ENCODE data around the gene ADRA2B. TPM values are rescaled to one million over a fixed set of nuclear protein-coding genes. Genes with fewer than 3 reads are reported as not detected.

ADRA2B gene
- total RNA-seq, 1 donor from 2014 or later, result not detected

DNA sequence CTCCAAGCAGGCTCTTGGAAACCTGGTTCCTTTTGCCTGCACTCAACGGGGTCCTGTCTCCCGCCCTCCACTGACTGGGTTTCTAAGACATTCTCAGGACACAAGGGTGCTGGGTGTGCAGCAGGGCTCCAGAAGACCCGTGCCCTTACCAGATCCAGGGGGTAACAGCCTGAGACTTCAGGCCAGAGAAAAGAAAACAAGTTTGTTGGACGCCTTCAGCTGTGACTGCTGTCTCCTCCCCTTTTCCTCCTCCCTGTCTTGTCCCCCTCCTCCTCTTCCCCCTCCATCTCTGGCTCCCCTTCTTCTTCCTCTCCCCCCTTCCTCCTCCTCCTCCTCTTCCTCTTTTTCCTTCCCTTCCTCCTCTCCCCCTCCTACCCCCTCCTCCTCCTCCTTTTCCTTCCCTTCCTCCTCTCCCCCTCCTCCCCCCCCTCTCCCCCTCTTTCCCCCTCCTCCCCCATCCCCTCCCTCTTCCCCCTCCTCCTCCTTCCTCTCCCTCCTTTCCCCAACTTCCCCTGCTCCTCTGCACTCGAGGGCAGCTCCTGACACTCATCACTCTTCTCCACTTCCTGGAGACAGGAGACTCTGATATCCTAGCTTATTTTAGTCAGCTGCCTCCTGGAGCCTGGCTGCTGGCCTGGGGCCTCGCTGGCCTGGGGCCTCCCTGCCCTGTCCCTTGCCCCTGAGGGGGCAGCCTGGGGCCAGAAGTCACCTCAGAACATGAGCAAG is 12.4 kb downstream of the ADRA2B start:
- DNase-seq (ENCODE audit: low read depth), result no peak
- Histone ChIP-seq H3K4me3 (ENCODE audit: low read depth, low read length) (no peak overlapping the region), H3K27me3 (ENCODE audit: control insufficient read depth, insufficient read depth, low read length) (no peaks in the 10 kb centered on the region), H3K36me3 (ENCODE audit: control insufficient read depth, insufficient read depth, low read length) (no peaks in the 10 kb centered on the region)
- TF ChIP-seq, protein P1, sequence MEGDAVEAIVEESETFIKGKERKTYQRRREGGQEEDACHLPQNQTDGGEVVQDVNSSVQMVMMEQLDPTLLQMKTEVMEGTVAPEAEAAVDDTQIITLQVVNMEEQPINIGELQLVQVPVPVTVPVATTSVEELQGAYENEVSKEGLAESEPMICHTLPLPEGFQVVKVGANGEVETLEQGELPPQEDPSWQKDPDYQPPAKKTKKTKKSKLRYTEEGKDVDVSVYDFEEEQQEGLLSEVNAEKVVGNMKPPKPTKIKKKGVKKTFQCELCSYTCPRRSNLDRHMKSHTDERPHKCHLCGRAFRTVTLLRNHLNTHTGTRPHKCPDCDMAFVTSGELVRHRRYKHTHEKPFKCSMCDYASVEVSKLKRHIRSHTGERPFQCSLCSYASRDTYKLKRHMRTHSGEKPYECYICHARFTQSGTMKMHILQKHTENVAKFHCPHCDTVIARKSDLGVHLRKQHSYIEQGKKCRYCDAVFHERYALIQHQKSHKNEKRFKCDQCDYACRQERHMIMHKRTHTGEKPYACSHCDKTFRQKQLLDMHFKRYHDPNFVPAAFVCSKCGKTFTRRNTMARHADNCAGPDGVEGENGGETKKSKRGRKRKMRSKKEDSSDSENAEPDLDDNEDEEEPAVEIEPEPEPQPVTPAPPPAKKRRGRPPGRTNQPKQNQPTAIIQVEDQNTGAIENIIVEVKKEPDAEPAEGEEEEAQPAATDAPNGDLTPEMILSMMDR (IDR thresholded peaks at IDR 0.05; ENCODE audit: insufficient read depth, low read length, severe bottlenecking), result no peak
- no peak for FAIRE-seq

- TF ChIP-seq, protein P1 (IDR thresholded peaks at IDR 0.05; ENCODE audit: insufficient read depth, low read length, severe bottlenecking), result no peak
- H3K4me3 ChIP-seq (ENCODE audit: low read depth, low read length), result no peak overlapping the region
- no peaks in the 10 kb centered on the region for H3K36me3 ChIP-seq (ENCODE audit: control insufficient read depth, insufficient read depth, low read length)
- H3K27me3 ChIP-seq (ENCODE audit: control insufficient read depth, insufficient read depth, low read length), result no peaks in the 10 kb centered on the region
- DNase-seq (ENCODE audit: low read depth) (no peak), FAIRE-seq (peak; percentile 70)
Measured at GRCh38 chr2:96103187-96103601, 13.2 kb downstream of the ADRA2B start.

- FAIRE-seq (no peak), DNase-seq (ENCODE audit: low read depth) (no peak)
- Histone ChIP-seq H3K36me3 (ENCODE audit: control insufficient read depth, insufficient read depth, low read length) (no peaks in the 10 kb centered on the region), H3K4me3 (ENCODE audit: low read depth, low read length) (no peak overlapping the region), H3K27me3 (ENCODE audit: control insufficient read depth, insufficient read depth, low read length) (no peaks in the 10 kb centered on the region)
- TF ChIP-seq, protein P1 (IDR thresholded peaks at IDR 0.05; ENCODE audit: insufficient read depth, low read length, severe bottlenecking), result no peak
Measured at GRCh38 chr2:96102596-96103186, 13.7 kb downstream of the ADRA2B start.

GRCh38 chr2:96100893-96101304 is 15.5 kb downstream of the ADRA2B start:
- H3K4me3 ChIP-seq (ENCODE audit: low read depth, low read length), result no peak overlapping the region
- H3K27me3 ChIP-seq (ENCODE audit: control insufficient read depth, insufficient read depth, low read length), result no peaks in the 10 kb centered on the region
- FAIRE-seq (no peak), DNase-seq (ENCODE audit: low read depth) (no peak)
- H3K36me3 ChIP-seq (ENCODE audit: control insufficient read depth, insufficient read depth, low read length), result no peaks in the 10 kb centered on the region
- TF ChIP-seq, protein P1 (IDR thresholded peaks at IDR 0.05; ENCODE audit: insufficient read depth, low read length, severe bottlenecking), result no peak

- FAIRE-seq (no peak), DNase-seq (ENCODE audit: low read depth) (peak; percentile 59)
- H3K4me3 ChIP-seq (ENCODE audit: low read depth, low read length), result no peak overlapping the region
- no peaks in the 10 kb centered on the region for H3K36me3 ChIP-seq (ENCODE audit: control insufficient read depth, insufficient read depth, low read length)
- H3K27me3 ChIP-seq (ENCODE audit: control insufficient read depth, insufficient read depth, low read length), result no peaks in the 10 kb centered on the region
- TF ChIP-seq, protein P1 (IDR thresholded peaks at IDR 0.05; ENCODE audit: insufficient read depth, low read length, severe bottlenecking), result no peak
Measured at GRCh38 chr2:96099861-96100798, 16.2 kb downstream of the ADRA2B start.

Data from bronchial epithelial cell (primary cell).